NCI-H2196 treated with DMSO at 0.1 percent for 48 hours (cell line): ENCODE data around the gene NUAK1.

Source experiments
- DNase-seq: peaks from one replicate; lab custom pipeline; 2025; ENCODE audit not compliant: unreplicated experiment; lab: John Stamatoyannopoulos, UW

The NUAK1 gene

GRCh38 chr12:106066051-106066705 is 72.6 kb downstream of the NUAK1 start:
- DNase-seq = no peak

GRCh38 chr12:106065506-106065905 is 73.2 kb downstream of the NUAK1 start:
- no peak for DNase-seq

- no peak for DNase-seq
These were observed 74.1 kb downstream of the NUAK1 start for GRCh38 chr12:106064721-106065021.

- no peak for DNase-seq
These were observed 74.7 kb downstream of the NUAK1 start for GRCh38 chr12:106063826-106064720.

GRCh38 chr12:106062693-106063092 is 76.1 kb downstream of the NUAK1 start:
- no peak for DNase-seq

- DNase-seq = no peak
These were observed 80.2 kb downstream of the NUAK1 start for GRCh38 chr12:106058256-106059182.

- DNase-seq = no peak
These were observed 84.7 kb downstream of the NUAK1 start for GRCh38 chr12:106054049-106054448.

- no peak for DNase-seq
These were observed 86.8 kb downstream of the NUAK1 start for GRCh38 chr12:106051853-106052531.

GRCh38 chr12:106049546-106049945 is 89.2 kb downstream of the NUAK1 start:
- DNase-seq = no peak

GRCh38 chr12:106049105-106049504 is 89.6 kb downstream of the NUAK1 start:
- DNase-seq = no peak

- DNase-seq = no peak
These were observed 90.1 kb downstream of the NUAK1 start for GRCh38 chr12:106048676-106049075.

GRCh38 chr12:106048016-106048415 is 90.7 kb downstream of the NUAK1 start:
- no peak for DNase-seq

- DNase-seq = no peak
These were observed 91.8 kb downstream of the NUAK1 start for GRCh38 chr12:106046947-106047346.

GRCh38 chr12:106046301-106046846 is 92.4 kb downstream of the NUAK1 start:
- no peak for DNase-seq

- DNase-seq = no peak
These were observed 93.5 kb downstream of the NUAK1 start for GRCh38 chr12:106045251-106045674.

GRCh38 chr12:106044773-106045172 is 94.0 kb downstream of the NUAK1 start:
- no peak for DNase-seq

- DNase-seq = no peak
These were observed 96.7 kb downstream of the NUAK1 start for GRCh38 chr12:106042037-106042436.

- no peak for DNase-seq
These were observed 98.2 kb downstream of the NUAK1 start for GRCh38 chr12:106040521-106040920.

GRCh38 chr12:106039646-106040404 is 98.9 kb downstream of the NUAK1 start:
- DNase-seq = no peak

- no peak for DNase-seq
These were observed 99.5 kb downstream of the NUAK1 start for GRCh38 chr12:106039242-106039641.
